ENCODE results near the gene DCBLD2. TPM values are rescaled to one million over a fixed set of nuclear protein-coding genes. Genes with fewer than 3 reads are reported as not detected.

DCBLD2 gene
- total RNA-seq, 2 donors from 2014 or later: 33.8 to 37.4 TPM

- no peak for DNase-seq (ENCODE audit: low spot score)
- Histone ChIP-seq H3K27ac (no peak overlapping the region), H3K4me3 (no peak overlapping the region), H3K27me3 (replicated peaks; ENCODE audit: insufficient read depth) (no peaks in the 10 kb centered on the region), H3K4me1 (ENCODE audit: control insufficient read depth in 1 of 2, low read depth in 2 of 2) (peaks cover 3 to 8% of the 10 kb centered on the region in 2 donors), H3K36me3 (no peaks in the 10 kb centered on the region), H3K9me3 (no peaks in the 10 kb centered on the region)
- TF ChIP-seq, protein P1, sequence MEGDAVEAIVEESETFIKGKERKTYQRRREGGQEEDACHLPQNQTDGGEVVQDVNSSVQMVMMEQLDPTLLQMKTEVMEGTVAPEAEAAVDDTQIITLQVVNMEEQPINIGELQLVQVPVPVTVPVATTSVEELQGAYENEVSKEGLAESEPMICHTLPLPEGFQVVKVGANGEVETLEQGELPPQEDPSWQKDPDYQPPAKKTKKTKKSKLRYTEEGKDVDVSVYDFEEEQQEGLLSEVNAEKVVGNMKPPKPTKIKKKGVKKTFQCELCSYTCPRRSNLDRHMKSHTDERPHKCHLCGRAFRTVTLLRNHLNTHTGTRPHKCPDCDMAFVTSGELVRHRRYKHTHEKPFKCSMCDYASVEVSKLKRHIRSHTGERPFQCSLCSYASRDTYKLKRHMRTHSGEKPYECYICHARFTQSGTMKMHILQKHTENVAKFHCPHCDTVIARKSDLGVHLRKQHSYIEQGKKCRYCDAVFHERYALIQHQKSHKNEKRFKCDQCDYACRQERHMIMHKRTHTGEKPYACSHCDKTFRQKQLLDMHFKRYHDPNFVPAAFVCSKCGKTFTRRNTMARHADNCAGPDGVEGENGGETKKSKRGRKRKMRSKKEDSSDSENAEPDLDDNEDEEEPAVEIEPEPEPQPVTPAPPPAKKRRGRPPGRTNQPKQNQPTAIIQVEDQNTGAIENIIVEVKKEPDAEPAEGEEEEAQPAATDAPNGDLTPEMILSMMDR (IDR thresholded peaks at IDR 0.05): no peak
- no peak for ATAC-seq (ENCODE audit: insufficient number of reproducible peaks, low FRiP score, low read depth)
These were observed 4.7 kb upstream of the DCBLD2 start for GRCh38 chr3:98906230-98906629.

DNA sequence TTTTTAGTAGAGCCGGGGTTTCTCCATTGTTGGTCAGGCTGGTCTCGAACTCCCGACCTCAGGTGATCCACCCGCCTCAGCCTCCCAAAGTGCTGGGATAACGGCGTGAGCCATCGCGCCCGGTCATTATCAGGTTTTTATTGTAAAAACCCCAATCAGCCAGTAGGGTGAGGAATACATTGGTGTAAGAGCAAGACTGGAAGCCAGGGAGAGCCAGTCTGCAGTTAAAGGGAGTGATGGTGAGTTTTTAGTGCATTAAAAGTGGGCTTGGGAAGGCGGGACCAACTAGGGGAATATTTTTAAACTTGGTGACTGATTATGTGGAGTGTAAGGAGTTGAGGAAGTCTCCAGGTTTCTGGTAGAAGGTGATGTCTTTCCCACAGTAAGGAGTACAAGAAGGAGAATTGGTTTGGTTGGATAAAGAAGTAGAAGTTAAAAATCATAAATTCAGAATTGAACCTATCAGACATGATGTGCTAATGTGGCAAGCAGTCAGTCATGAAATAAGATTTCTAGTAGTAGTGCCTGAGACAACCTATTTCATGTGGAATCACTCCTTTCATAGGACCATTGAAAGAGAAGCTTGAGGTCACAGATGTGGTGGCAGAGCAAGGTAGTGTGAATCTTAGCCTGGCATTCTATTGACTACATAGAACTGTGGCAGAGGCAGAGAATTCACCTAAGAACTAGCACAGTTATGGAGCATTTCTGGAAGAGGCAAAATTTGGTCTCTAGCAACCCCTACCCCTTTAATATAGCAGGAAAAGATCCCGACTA, 2.4 kb upstream of the DCBLD2 start:
- H3K27ac ChIP-seq: no peak overlapping the region
- no peaks in the 10 kb centered on the region for H3K36me3 ChIP-seq
- peaks cover 11 to 20% of the 10 kb centered on the region in 2 donors for H3K4me1 ChIP-seq (ENCODE audit: control insufficient read depth in 1 of 2, low read depth in 2 of 2)
- H3K4me3 ChIP-seq: no peak overlapping the region
- no peaks in the 10 kb centered on the region for H3K9me3 ChIP-seq
- no peaks in the 10 kb centered on the region for H3K27me3 ChIP-seq (replicated peaks; ENCODE audit: insufficient read depth)
- ATAC-seq (ENCODE audit: insufficient number of reproducible peaks, low FRiP score, low read depth): no peak
- no peak for DNase-seq (ENCODE audit: low spot score)
- TF ChIP-seq, protein P1 (IDR thresholded peaks at IDR 0.05): no peak

- no peak overlapping the region for H3K4me3 ChIP-seq
- no peak for ATAC-seq (ENCODE audit: insufficient number of reproducible peaks, low FRiP score, low read depth)
- no peaks in the 10 kb centered on the region for H3K36me3 ChIP-seq
- TF ChIP-seq, protein P1 (IDR thresholded peaks at IDR 0.05): no peak
- H3K9me3 ChIP-seq: no peaks in the 10 kb centered on the region
- H3K27me3 ChIP-seq (replicated peaks; ENCODE audit: insufficient read depth): no peaks in the 10 kb centered on the region
- no peak for DNase-seq (ENCODE audit: low spot score)
- H3K4me1 ChIP-seq (ENCODE audit: control insufficient read depth in 1 of 2, low read depth in 2 of 2): peaks cover 16 to 28% of the 10 kb centered on the region in 2 donors
- no peak overlapping the region for H3K27ac ChIP-seq
These were observed 1.6 kb upstream of the DCBLD2 start for GRCh38 chr3:98903099-98903498.

- Histone ChIP-seq H3K9me3 (no peaks in the 10 kb centered on the region), H3K27me3 (replicated peaks; ENCODE audit: insufficient read depth) (no peaks in the 10 kb centered on the region), H3K4me1 (ENCODE audit: control insufficient read depth in 1 of 2, low read depth in 2 of 2) (peaks cover 16 to 29% of the 10 kb centered on the region in 2 donors), H3K27ac (peak overlapping the region; percentile 89), H3K36me3 (no peaks in the 10 kb centered on the region), H3K4me3 (peak overlapping the region; percentile 76)
- ATAC-seq (ENCODE audit: insufficient number of reproducible peaks, low FRiP score, low read depth): no peak
- TF ChIP-seq, protein P1 (IDR thresholded peaks at IDR 0.05): no peak
- no peak for DNase-seq (ENCODE audit: low spot score)
These were observed 851 bp upstream of the DCBLD2 start for GRCh38 chr3:98902351-98902740.

GRCh38 chr3:98901119-98901391, 440 bp downstream of the DCBLD2 start:
- H3K9me3 ChIP-seq: no peaks in the 10 kb centered on the region
- peak overlapping the region; percentile 76 for H3K4me3 ChIP-seq
- peak overlapping the region; percentile 89 to 93 for H3K27ac ChIP-seq
- TF ChIP-seq, protein P1 (IDR thresholded peaks at IDR 0.05): no peak
- H3K4me1 ChIP-seq (ENCODE audit: control insufficient read depth in 1 of 2, low read depth in 2 of 2): peaks cover 16 to 29% of the 10 kb centered on the region in 2 donors
- DNase-seq (ENCODE audit: low spot score): no peak
- no peaks in the 10 kb centered on the region for H3K27me3 ChIP-seq (replicated peaks; ENCODE audit: insufficient read depth)
- no peaks in the 10 kb centered on the region for H3K36me3 ChIP-seq
- peak; percentile 54 for ATAC-seq (ENCODE audit: insufficient number of reproducible peaks, low FRiP score, low read depth)
